GM12878 (cell line): ENCODE data around the gene CCDC136. TPM values are rescaled to one million over a fixed set of nuclear protein-coding genes. Genes with fewer than 3 reads are reported as not detected.

Experiments used
- ATAC-seq: fragments of 200-7000 bp; cut with Tn5 transposase; 3 replicates; pipeline ENCODE4 v1.9.1; 2020; ENCODE audit warnings: mild to moderate bottlenecking, moderate library complexity
- BruUV-seq: library from RNA; stranded (reverse); fragments of 400-500 nt; replicated peaks from 2 replicates; lab custom pipeline; 2021; lab: Mats Ljungman, UMichigan
- CTCF ChIA-PET: fragments of 300-600 bp; sonication (Branson Sonifier 250); formaldehyde crosslinking; extraction: SDS; loops from one replicate; lab custom pipeline; 2021; ENCODE audit warnings: inconsistent platforms; lab: Yijun Ruan, JAX
- POLR2A ChIA-PET: fragments of 350-600 bp; formaldehyde crosslinking; extraction: SDS; loops from one replicate; lab custom pipeline; 2021; ENCODE audit warnings: inconsistent platforms; lab: Charles Lee
- RAD21 ChIA-PET: fragments of 300-600 bp; sonication (Branson Sonifier 250); formaldehyde crosslinking; loops from one replicate; lab custom pipeline; 2023; ENCODE audit warnings: antibody characterized with exemption; ENCODE audit not compliant: unreplicated experiment; lab: Charles Lee
- SMC1A ChIA-PET: fragments of 300-600 bp; sonication (Branson Sonifier 250); formaldehyde crosslinking; loops from one replicate; lab custom pipeline; 2023; ENCODE audit not compliant: unreplicated experiment, uncharacterized antibody; lab: Charles Lee
- DNase-seq: peaks from one replicate; pipeline ENCODE4 v3.0.0-alpha.2; 2011; ENCODE audit warnings: low read depth, low spot score
- FAIRE-seq: peaks from 3 replicates; lab custom pipeline; 2011; peaks lifted over from hg19 to GRCh38; lab: Jason Lieb, UNC
- H2AFZ ChIP-seq: 2 replicates; pipeline ENCODE4 v1.6.0; 2011; ENCODE audit warnings: low read depth, low read length, control low read depth; ENCODE audit not compliant: control insufficient read depth
- H3K27ac ChIP-seq: 2 replicates; pipeline ENCODE4 v1.5.1; 2011; ENCODE audit warnings: control low read depth; ENCODE audit not compliant: control insufficient read depth, insufficient read depth
- H3K27me3 ChIP-seq, 2 experiments: replicated peaks in 1 of 2; 2 replicates each; pipeline versions ENCODE4 v1.6.0 to v1.6.1; 2011; ENCODE audit warnings: low read length in 1 of 2; ENCODE audit not compliant: control insufficient read depth in 2 of 2, insufficient read depth in 2 of 2
- H3K36me3 ChIP-seq, 2 experiments: 2 replicates each; pipeline ENCODE4 v1.5.1; 2011; ENCODE audit warnings: low read length in 1 of 2; ENCODE audit not compliant: control insufficient read depth in 2 of 2, insufficient read depth in 2 of 2
- H3K4me1 ChIP-seq: 2 replicates; pipeline ENCODE4 v1.6.1; 2011; ENCODE audit warnings: mild to moderate bottlenecking, low read length, moderate library complexity, mixed read lengths; ENCODE audit not compliant: control insufficient read depth, insufficient read depth
- H3K4me2 ChIP-seq: 2 replicates; pipeline ENCODE4 v1.6.0; 2011; ENCODE audit warnings: control low read depth; ENCODE audit not compliant: control insufficient read depth, insufficient read depth
- H3K4me3 ChIP-seq: fragments of 200-600 bp; sonication (generic); 2 replicates; pipeline ENCODE4 v1.5.1; 2016
- H3K79me2 ChIP-seq: 2 replicates; pipeline ENCODE4 v1.6.0; 2011; ENCODE audit warnings: low read length; ENCODE audit not compliant: control insufficient read depth, insufficient read depth
- H3K9ac ChIP-seq: 2 replicates; pipeline ENCODE4 v1.8.0; 2011; ENCODE audit warnings: low read length, control low read depth, mixed read lengths; ENCODE audit not compliant: control insufficient read depth, insufficient read depth
- H3K9me3 ChIP-seq: replicated peaks from 3 replicates; pipeline ENCODE4 v1.5.1; 2011; ENCODE audit warnings: mild to moderate bottlenecking, low read length; ENCODE audit not compliant: control insufficient read depth, insufficient read depth
- H4K20me1 ChIP-seq: 2 replicates; pipeline ENCODE4 v1.6.0; 2011; ENCODE audit not compliant: control insufficient read depth, insufficient read depth
- FOS ChIP-seq: IDR thresholded peaks from 3 replicates; pipeline ENCODE4 v1.6.1; 2011; ENCODE audit warnings: borderline replicate concordance; ENCODE audit not compliant: insufficient read length; ENCODE audit errors: extremely low read depth
- ZNF24 ChIP-seq: fragments of 450-650 bp; IDR thresholded peaks from 2 replicates; pipeline ENCODE4 v1.6.1; 2017; ENCODE audit warnings: antibody characterized with exemption, mild to moderate bottlenecking
- WGBS: methylation state at CpG from one replicate; pipeline ENCODE4 v1.1.6; 2016; ENCODE audit warnings: low lambda C conversion rate; ENCODE audit not compliant: insufficient replicate concordance, insufficient coverage; ENCODE audit errors: missing lambda C conversion rate; 5-methylcytosine and 5-hydroxymethylcytosine counted together
- in situ Hi-C: fragments of 300-500 bp; cut with MboI; formaldehyde crosslinking; loops from 9 replicates; pipeline ENCODE4 v1.14.3; 2018; ENCODE audit warnings: mixed read lengths
- intact Hi-C: fragments of 100-400 bp; cut with micrococcal nuclease; formaldehyde crosslinking; loops from one replicate; pipeline ENCODE4 v1.14.2; 2022; ENCODE audit not compliant: unreplicated experiment
- polyA plus RNA-seq, 11 experiments: library from polyadenylated mRNA; depleted of rRNA in 4 of 11; unstranded in 6 of 11; stranded (reverse) in 5 of 11; fragments of >200 nt; fragmentation: Nextera tagmentation in 4 of 11; fragmentation: Illumina TruSeq in 1 of 11; extraction: Ambion mirVana in 4 of 11; extraction: Trizol in 1 of 11; gene quantifications; 1 replicate in 1 of 11; 2 replicates in 10 of 11; pipeline versions ENCODE4 v1.2.1 to v1.2.3, GENCODE V29; 2011 to 2016; ENCODE audit warnings: inconsistent platforms in 2 of 11, missing spikeins in 2 of 11, low read depth in 1 of 11
- total RNA-seq, 4 experiments: library from RNA; depleted of rRNA in 3 of 4; stranded (reverse); fragments of >200 nt in 3 of 4; fragmentation: Illumina TruSeq in 1 of 4; extraction: Trizol in 1 of 4; gene quantifications; 2 replicates each; pipeline versions ENCODE4 v1.2.1 to v1.2.3, GENCODE V29; 2013 to 2021
- TF ChIP-seq, protein P1 (sequence below), 3 experiments: IDR thresholded peaks in 2 of 3; conservative IDR thresholded peaks in 1 of 3; 2 replicates each; pipeline ENCODE4 v1.5.1; 2011; ENCODE audit warnings: low read depth in 3 of 3, low read length in 3 of 3, mild to moderate bottlenecking in 3 of 3, control low read depth in 2 of 3, moderate library complexity in 2 of 3, inconsistent platforms in 1 of 3, mixed read lengths in 1 of 3; ENCODE audit not compliant: control insufficient read depth in 2 of 3, insufficient read depth in 1 of 3; ENCODE audit errors: extremely low read depth in 1 of 3

Gene CCDC136
- total and polyA plus RNA-seq, 10 of the 15 experiments (the other 5 are each of a cell fraction or from before 2014, with no cell fraction given): 0.32 to 4.8 (median 1.5) TPM

GRCh38 chr7:128860158-128861073, 68.6 kb downstream of the CCDC136 start:
- H3K9me3 ChIP-seq: no peaks in the 10 kb centered on the region
- intact Hi-C loops: loop anchor here (5.0 kb wide), 1 partner anchor 123 kb away; the partner anchor contains the start of gene CALU
- no peaks in the 10 kb centered on the region for H3K27me3 ChIP-seq
- TF ChIP-seq, protein P1, sequence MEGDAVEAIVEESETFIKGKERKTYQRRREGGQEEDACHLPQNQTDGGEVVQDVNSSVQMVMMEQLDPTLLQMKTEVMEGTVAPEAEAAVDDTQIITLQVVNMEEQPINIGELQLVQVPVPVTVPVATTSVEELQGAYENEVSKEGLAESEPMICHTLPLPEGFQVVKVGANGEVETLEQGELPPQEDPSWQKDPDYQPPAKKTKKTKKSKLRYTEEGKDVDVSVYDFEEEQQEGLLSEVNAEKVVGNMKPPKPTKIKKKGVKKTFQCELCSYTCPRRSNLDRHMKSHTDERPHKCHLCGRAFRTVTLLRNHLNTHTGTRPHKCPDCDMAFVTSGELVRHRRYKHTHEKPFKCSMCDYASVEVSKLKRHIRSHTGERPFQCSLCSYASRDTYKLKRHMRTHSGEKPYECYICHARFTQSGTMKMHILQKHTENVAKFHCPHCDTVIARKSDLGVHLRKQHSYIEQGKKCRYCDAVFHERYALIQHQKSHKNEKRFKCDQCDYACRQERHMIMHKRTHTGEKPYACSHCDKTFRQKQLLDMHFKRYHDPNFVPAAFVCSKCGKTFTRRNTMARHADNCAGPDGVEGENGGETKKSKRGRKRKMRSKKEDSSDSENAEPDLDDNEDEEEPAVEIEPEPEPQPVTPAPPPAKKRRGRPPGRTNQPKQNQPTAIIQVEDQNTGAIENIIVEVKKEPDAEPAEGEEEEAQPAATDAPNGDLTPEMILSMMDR (IDR thresholded peaks at IDR 0.05 in 2 of 3, conservative IDR thresholded peaks at IDR 0.05 in 1 of 3; ENCODE audit: control insufficient read depth in 2 of 3, extremely low read depth in 1 of 3, insufficient read depth in 1 of 3, low read depth in 3 of 3, low read length in 3 of 3): peak in 2 of 3 experiments; percentile 6 to 16; a peak in 1 of 6 replicates
- no peak for TF ChIP-seq FOS
- TF ChIP-seq ZNF24: peak; percentile 80; the same call in 1 of the 2 replicates
- in situ Hi-C loops: no loop called here
- no peaks in the 10 kb centered on the region for H4K20me1 ChIP-seq
- H3K4me3 ChIP-seq: no peak overlapping the region
- ChIA-PET SMC1A (interaction anchor here (1.0 to 1.4 kb wide), 2 partner anchors 81 to 122 kb away, joined by 3 read pairs; no protein-coding TSS in a partner anchor), POLR2A (interaction anchor here (0.7 to 1.1 kb wide), 3 partner anchors 23 to 433 kb away, joined by 3 to 6 read pairs (median 4); no protein-coding TSS in a partner anchor), RAD21 (interaction anchor here (1.1 to 1.2 kb wide), 3 partner anchors 21 to 231 kb away, joined by 3 to 4 read pairs (median 3); no protein-coding TSS in a partner anchor), CTCF (interaction anchor here (0.7 to 5.5 kb wide), 4 partner anchors 23 to 573 kb away, joined by 3 to 72 read pairs (median 15); no protein-coding TSS in a partner anchor)
- FAIRE-seq (no peak), ATAC-seq (no peak), DNase-seq (no peak)
- WGBS: 53% methylated on average over 10 of the region's 10 CpGs
- peaks cover 8% of the 10 kb centered on the region; the same call in 1 of the 2 replicates for H3K4me1 ChIP-seq
- H3K27ac ChIP-seq: no peak overlapping the region
- no peak overlapping the region for H3K9ac ChIP-seq
- H3K79me2 ChIP-seq: peaks cover 16% of the 10 kb centered on the region
- no peaks in the 10 kb centered on the region; a peak in 1 of 4 replicates for H3K36me3 ChIP-seq
- BruUV-seq: no TSS peak
- no peak overlapping the region; the same call in 1 of the 2 replicates for H2AFZ ChIP-seq
- H3K4me2 ChIP-seq: no peak overlapping the region
